Measurements from ENCODE around the gene RRP12. TPM values are rescaled to one million over a fixed set of nuclear protein-coding genes. Genes with fewer than 3 reads are reported as not detected.

RRP12 gene
- total RNA-seq, 4 donors from 2014 or later = 14.8 to 27.6 (median 25.0) TPM

GRCh38 chr10:97336942-97337831 lies 64.0 kb downstream of the RRP12 start:
- Histone ChIP-seq H3K27ac (peak overlapping the region; percentile 9 to 29), H3K4me3 (no peak overlapping the region), H3K9me3 (no peaks in the 10 kb centered on the region), H3K4me1 (peaks cover 0 to 3% of the 10 kb centered on the region in 2 donors), H3K36me3 (no peaks in the 10 kb centered on the region), H3K27me3 (no peaks in the 10 kb centered on the region)
- TF ChIP-seq CTCF (IDR thresholded peaks at IDR 0.05) (no peak), POLR2A (IDR thresholded peaks at IDR 0.05) (no peak)
- DNase-seq = no peak
- intact Hi-C loops (cut with DNase I; ENCODE audit: low total_unique reads) = no loop called here

- Histone ChIP-seq H3K36me3 (no peaks in the 10 kb centered on the region), H3K9me3 (no peaks in the 10 kb centered on the region), H3K4me1 (peaks cover 0 to 10% of the 10 kb centered on the region in 2 donors), H3K27me3 (no peaks in the 10 kb centered on the region), H3K4me3 (no peak overlapping the region), H3K27ac (peak overlapping the region in 1 of 2 donors; percentile 9)
- DNase-seq = no peak
- TF ChIP-seq POLR2A (IDR thresholded peaks at IDR 0.05) = no peak
- TF ChIP-seq CTCF (IDR thresholded peaks at IDR 0.05) = no peak
- intact Hi-C loops (cut with DNase I; ENCODE audit: low total_unique reads) = no loop called here
These were observed 64.7 kb downstream of the RRP12 start for GRCh38 chr10:97336446-97336845.

- intact Hi-C loops (cut with DNase I; ENCODE audit: low total_unique reads) = no loop called here
- Histone ChIP-seq H3K4me3 (no peak overlapping the region), H3K36me3 (no peaks in the 10 kb centered on the region), H3K4me1 (peaks cover 0 to 14% of the 10 kb centered on the region in 2 donors), H3K27me3 (no peaks in the 10 kb centered on the region), H3K9me3 (no peaks in the 10 kb centered on the region), H3K27ac (no peak overlapping the region)
- DNase-seq = no peak
- TF ChIP-seq CTCF (IDR thresholded peaks at IDR 0.05) (no peak), POLR2A (IDR thresholded peaks at IDR 0.05) (no peak)
These were observed 65.1 kb downstream of the RRP12 start for GRCh38 chr10:97336006-97336405.

DNA sequence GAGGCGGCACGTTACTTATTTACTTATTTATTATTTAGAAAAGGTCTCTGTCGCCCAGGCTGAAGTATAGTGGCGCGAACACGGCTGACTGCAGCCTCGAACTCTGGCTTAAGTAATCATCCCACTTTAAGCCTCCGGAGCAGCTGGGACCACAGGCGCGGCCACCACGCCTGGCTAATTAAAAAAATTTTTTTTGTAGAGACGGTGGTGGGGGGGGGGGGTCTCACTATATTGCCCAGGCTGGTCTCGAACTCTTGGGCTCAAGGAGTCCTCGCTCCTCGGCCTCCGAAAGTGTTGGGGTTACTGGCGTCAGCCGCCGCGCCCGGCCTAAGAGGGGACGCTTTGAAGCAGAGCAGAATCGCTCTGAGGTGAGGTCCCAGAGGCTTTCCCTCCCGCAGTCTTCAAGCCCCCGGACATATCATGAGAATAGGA lies 65.9 kb downstream of the RRP12 start:
- peak overlapping the region; percentile 57 to 93 for H3K4me3 ChIP-seq
- H3K27ac ChIP-seq = peak overlapping the region; percentile 86 to 91
- TF ChIP-seq POLR2A (IDR thresholded peaks at IDR 0.05) = no peak
- no peak for TF ChIP-seq CTCF (IDR thresholded peaks at IDR 0.05)
- no peaks in the 10 kb centered on the region for H3K27me3 ChIP-seq
- intact Hi-C loops (cut with DNase I; ENCODE audit: low total_unique reads) = no loop called here
- no peaks in the 10 kb centered on the region for H3K36me3 ChIP-seq
- no peaks in the 10 kb centered on the region for H3K9me3 ChIP-seq
- DNase-seq = no peak
- H3K4me1 ChIP-seq = peaks cover 0 to 14% of the 10 kb centered on the region in 2 donors

Measured in uterus (tissue), 4 donors.